ENCODE measurements around the gene OTOP2.

DNA sequence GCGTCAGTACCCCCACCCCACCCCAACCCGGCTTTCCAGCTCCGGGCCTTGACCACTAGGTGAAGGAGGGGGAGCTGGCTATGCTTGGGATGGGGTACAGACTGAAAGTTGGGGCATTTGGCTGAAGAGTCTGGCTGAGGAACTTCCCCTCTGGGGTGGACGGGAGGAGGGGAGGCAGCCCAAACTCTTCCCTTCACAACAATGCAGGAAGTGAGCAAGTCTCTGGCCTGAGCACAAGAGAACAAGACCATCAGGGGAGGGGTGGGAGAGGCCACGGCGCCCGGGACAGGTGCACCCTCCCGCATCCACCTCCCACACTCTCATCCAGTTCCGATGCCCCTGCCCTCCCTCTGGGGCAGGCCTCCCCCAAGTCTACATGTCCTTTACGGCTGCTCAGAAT lies 6.6 kb upstream of the OTOP2 start:
- TF ChIP-seq, protein P1, sequence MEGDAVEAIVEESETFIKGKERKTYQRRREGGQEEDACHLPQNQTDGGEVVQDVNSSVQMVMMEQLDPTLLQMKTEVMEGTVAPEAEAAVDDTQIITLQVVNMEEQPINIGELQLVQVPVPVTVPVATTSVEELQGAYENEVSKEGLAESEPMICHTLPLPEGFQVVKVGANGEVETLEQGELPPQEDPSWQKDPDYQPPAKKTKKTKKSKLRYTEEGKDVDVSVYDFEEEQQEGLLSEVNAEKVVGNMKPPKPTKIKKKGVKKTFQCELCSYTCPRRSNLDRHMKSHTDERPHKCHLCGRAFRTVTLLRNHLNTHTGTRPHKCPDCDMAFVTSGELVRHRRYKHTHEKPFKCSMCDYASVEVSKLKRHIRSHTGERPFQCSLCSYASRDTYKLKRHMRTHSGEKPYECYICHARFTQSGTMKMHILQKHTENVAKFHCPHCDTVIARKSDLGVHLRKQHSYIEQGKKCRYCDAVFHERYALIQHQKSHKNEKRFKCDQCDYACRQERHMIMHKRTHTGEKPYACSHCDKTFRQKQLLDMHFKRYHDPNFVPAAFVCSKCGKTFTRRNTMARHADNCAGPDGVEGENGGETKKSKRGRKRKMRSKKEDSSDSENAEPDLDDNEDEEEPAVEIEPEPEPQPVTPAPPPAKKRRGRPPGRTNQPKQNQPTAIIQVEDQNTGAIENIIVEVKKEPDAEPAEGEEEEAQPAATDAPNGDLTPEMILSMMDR (IDR thresholded peaks at IDR 0.05): no peak
- TF ChIP-seq POLR2A (IDR thresholded peaks at IDR 0.05): no peak
